HL-60 (cell line): ENCODE data around the gene EIF3A.

Experiments
- DNase-seq, 2 experiments: peaks; one replicate each; pipeline ENCODE4 v3.0.0-alpha.2; 2010 to 2020; ENCODE audit warnings: low read depth in 1 of 2, low spot score in 1 of 2
- H3K27ac ChIP-seq: fragments of 250-450 bp; sonication (Bioruptor Pico); replicated peaks from 2 replicates; pipeline ENCODE4 v1.5.1; 2020; ENCODE audit warnings: mild to moderate bottlenecking, moderate library complexity
- H3K27me3 ChIP-seq: fragments of 250-450 bp; sonication (Bioruptor Pico); 2 replicates; pipeline ENCODE4 v1.5.1; 2021; ENCODE audit warnings: mild to moderate bottlenecking, moderate library complexity; ENCODE audit not compliant: insufficient read depth, poor library complexity, severe bottlenecking
- H3K4me3 ChIP-seq: replicated peaks from 2 replicates; pipeline ENCODE4 v1.5.1; 2011; ENCODE audit warnings: mild to moderate bottlenecking, control low read depth, low read length; ENCODE audit not compliant: insufficient read depth
- CTCF ChIP-seq: IDR thresholded peaks from one replicate; pipeline ENCODE4 v1.5.1; 2011; ENCODE audit warnings: low read length, control low read depth, inconsistent platforms; ENCODE audit not compliant: insufficient read depth
- GABPA ChIP-seq: IDR thresholded peaks from 2 replicates; pipeline ENCODE4 v1.6.1; 2012; ENCODE audit warnings: low read depth
- POLR2AphosphoS5 ChIP-seq: IDR thresholded peaks from 2 replicates; pipeline ENCODE4 v1.6.1; 2012; ENCODE audit warnings: low read depth
- REST ChIP-seq: IDR thresholded peaks from 2 replicates; pipeline ENCODE4 v1.6.1; 2012; ENCODE audit warnings: low read depth; ENCODE audit not compliant: insufficient replicate concordance
- SPI1 ChIP-seq: IDR thresholded peaks from 2 replicates; pipeline ENCODE4 v1.6.1; 2012; ENCODE audit warnings: low read depth, mild to moderate bottlenecking, borderline replicate concordance

Gene EIF3A

GRCh38 chr10:119045561-119045960, 35.1 kb downstream of the EIF3A start:
- no peak overlapping the region for H3K27ac ChIP-seq
- no peak for TF ChIP-seq GABPA
- TF ChIP-seq POLR2AphosphoS5 = no peak
- TF ChIP-seq SPI1 = no peak
- TF ChIP-seq CTCF = no peak
- TF ChIP-seq REST = no peak
- no peaks in the 10 kb centered on the region for H3K27me3 ChIP-seq
- no peak overlapping the region for H3K4me3 ChIP-seq
- no peak for DNase-seq

DNA sequence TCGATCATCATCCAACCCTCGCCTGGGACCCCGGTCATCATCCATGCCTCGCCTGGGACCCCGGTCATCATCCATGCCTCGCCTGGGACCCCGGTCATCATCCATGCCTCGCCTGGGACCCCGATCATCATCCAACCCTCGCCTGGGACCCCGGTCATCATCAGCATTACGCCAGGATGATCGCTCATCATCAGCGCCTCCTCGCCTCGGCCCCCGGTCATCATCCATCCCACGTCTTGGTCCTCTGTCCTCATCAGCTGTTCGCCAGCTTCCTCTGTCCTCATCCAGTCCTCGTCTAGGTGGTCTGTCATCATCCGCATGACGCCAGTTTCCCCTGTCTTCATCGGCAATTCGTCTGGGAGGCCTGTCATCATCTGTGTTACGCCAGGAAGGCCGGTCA, 38.4 kb downstream of the EIF3A start:
- Histone ChIP-seq H3K27ac (no peak overlapping the region), H3K27me3 (no peaks in the 10 kb centered on the region), H3K4me3 (no peak overlapping the region)
- TF ChIP-seq SPI1 (no peak), GABPA (no peak), REST (no peak), POLR2AphosphoS5 (peak; percentile 38; the same call in 1 of the 2 replicates), CTCF (no peak)
- no peak for DNase-seq

DNA sequence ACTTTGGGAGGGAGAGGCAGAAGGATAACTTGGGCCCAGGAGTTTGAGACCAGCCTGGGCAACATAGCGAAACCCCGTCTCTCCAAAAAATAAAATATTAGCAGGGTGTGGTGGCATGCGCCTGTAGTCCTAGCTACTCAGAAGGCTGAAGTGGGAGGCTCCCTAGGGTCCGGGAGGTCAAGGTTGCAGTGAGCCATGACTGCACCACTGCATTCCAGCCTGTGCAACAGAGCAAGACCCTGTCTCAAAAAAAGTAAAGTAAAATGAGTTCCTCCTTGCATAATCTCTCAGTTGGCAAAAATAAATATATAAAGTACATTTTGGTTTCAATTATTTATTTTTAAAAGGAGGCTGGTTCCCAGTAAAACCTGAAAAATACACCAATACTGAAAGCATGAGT, 39.3 kb downstream of the EIF3A start:
- no peak for DNase-seq
- H3K27ac ChIP-seq = no peak overlapping the region
- TF ChIP-seq CTCF = no peak
- no peak for TF ChIP-seq GABPA

DNA sequence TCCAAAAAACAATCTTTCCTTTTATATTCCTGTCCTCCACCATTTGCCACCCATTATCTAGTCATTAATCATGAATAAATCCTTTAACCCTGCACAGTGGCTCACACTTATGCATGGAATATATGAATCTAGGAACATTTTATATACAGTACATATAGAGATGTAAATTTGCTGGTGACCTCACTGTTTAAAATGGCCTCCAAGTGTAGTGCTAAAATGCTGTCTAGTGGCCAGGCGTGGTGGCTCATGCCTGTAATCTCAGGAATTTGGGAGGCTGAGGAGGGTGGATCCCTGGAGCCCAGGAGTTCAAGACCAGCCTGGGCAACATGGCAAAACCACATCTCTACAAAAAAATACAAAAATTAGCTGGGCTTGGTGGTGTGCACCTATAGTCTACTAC, 41.5 kb downstream of the EIF3A start:
- DNase-seq = no peak
- Histone ChIP-seq H3K4me3 (no peak overlapping the region), H3K27ac (no peak overlapping the region), H3K27me3 (no peaks in the 10 kb centered on the region)
- TF ChIP-seq REST (no peak), SPI1 (no peak), POLR2AphosphoS5 (no peak), GABPA (no peak), CTCF (no peak)

More for the DNA sequence above, 39.3 kb downstream of the EIF3A start:
- H3K27me3 ChIP-seq = no peaks in the 10 kb centered on the region
- no peak overlapping the region for H3K4me3 ChIP-seq
